ENCODE data around the gene MEGF6. TPM values are rescaled to one million over a fixed set of nuclear protein-coding genes. Genes with fewer than 3 reads are reported as not detected.

The MEGF6 gene
- total RNA-seq, 1 donor from 2014 or later: 64.7 TPM

GRCh38 chr1:3534803-3535637 is 76.3 kb downstream of the MEGF6 start:
- DNase-seq: no peak
- TF ChIP-seq CTCF (IDR thresholded peaks at IDR 0.05; ENCODE audit: partially characterized antibody, unreplicated experiment): no peak
- Mint-ChIP-seq H3K4me3 (ENCODE audit: unreplicated experiment) (no peak overlapping the region), H3K36me3 (ENCODE audit: unreplicated experiment) (no peaks in the 10 kb centered on the region), H3K27ac (ENCODE audit: unreplicated experiment) (no peak overlapping the region), H3K9me3 (ENCODE audit: unreplicated experiment) (peaks cover 6% of the 10 kb centered on the region), H3K27me3 (ENCODE audit: unreplicated experiment) (peaks cover 11% of the 10 kb centered on the region), H3K4me1 (ENCODE audit: low read depth, unreplicated experiment) (peaks cover 8% of the 10 kb centered on the region)

GRCh38 chr1:3533067-3534048 is 78.0 kb downstream of the MEGF6 start:
- H3K4me3 Mint-ChIP-seq (ENCODE audit: unreplicated experiment): no peak overlapping the region
- no peaks in the 10 kb centered on the region for H3K36me3 Mint-ChIP-seq (ENCODE audit: unreplicated experiment)
- H3K4me1 Mint-ChIP-seq (ENCODE audit: low read depth, unreplicated experiment): peaks cover 12% of the 10 kb centered on the region
- peak; percentile 60 for DNase-seq
- H3K27ac Mint-ChIP-seq (ENCODE audit: unreplicated experiment): no peak overlapping the region
- no peak for TF ChIP-seq CTCF (IDR thresholded peaks at IDR 0.05; ENCODE audit: partially characterized antibody, unreplicated experiment)
- H3K27me3 Mint-ChIP-seq (ENCODE audit: unreplicated experiment): peaks cover 12% of the 10 kb centered on the region
- H3K9me3 Mint-ChIP-seq (ENCODE audit: unreplicated experiment): peaks cover 5% of the 10 kb centered on the region

- Mint-ChIP-seq H3K4me3 (ENCODE audit: unreplicated experiment) (no peak overlapping the region), H3K4me1 (ENCODE audit: low read depth, unreplicated experiment) (peaks cover 10% of the 10 kb centered on the region), H3K9me3 (ENCODE audit: unreplicated experiment) (peaks cover 2% of the 10 kb centered on the region), H3K27ac (ENCODE audit: unreplicated experiment) (no peak overlapping the region), H3K27me3 (ENCODE audit: unreplicated experiment) (peaks cover 17% of the 10 kb centered on the region), H3K36me3 (ENCODE audit: unreplicated experiment) (no peaks in the 10 kb centered on the region)
- TF ChIP-seq CTCF (IDR thresholded peaks at IDR 0.05; ENCODE audit: partially characterized antibody, unreplicated experiment): no peak
- no peak for DNase-seq
Observed at GRCh38 chr1:3531928-3532327, 79.4 kb downstream of the MEGF6 start.

- Mint-ChIP-seq H3K4me3 (ENCODE audit: unreplicated experiment) (peak overlapping the region; percentile 72), H3K27me3 (ENCODE audit: unreplicated experiment) (peaks cover 17% of the 10 kb centered on the region), H3K9me3 (ENCODE audit: unreplicated experiment) (peaks cover 2% of the 10 kb centered on the region), H3K27ac (ENCODE audit: unreplicated experiment) (no peak overlapping the region), H3K36me3 (ENCODE audit: unreplicated experiment) (no peaks in the 10 kb centered on the region), H3K4me1 (ENCODE audit: low read depth, unreplicated experiment) (peaks cover 10% of the 10 kb centered on the region)
- no peak for TF ChIP-seq CTCF (IDR thresholded peaks at IDR 0.05; ENCODE audit: partially characterized antibody, unreplicated experiment)
- DNase-seq: no peak
Observed at GRCh38 chr1:3530926-3531818, 80.1 kb downstream of the MEGF6 start.
